HG03159 (cell line): ENCODE data around the gene FAF1.
A peak's percentile ranks its signal among the peaks of the same experiment; 100 is the strongest.

Experiments
- ATAC-seq: cut with Tn5 transposase; IDR thresholded peaks from one replicate; pipeline ENCODE4 v1.9.1; 2021; ENCODE audit warnings: mild to moderate bottlenecking, moderate library complexity; ENCODE audit not compliant: unreplicated experiment

FAF1 gene

DNA sequence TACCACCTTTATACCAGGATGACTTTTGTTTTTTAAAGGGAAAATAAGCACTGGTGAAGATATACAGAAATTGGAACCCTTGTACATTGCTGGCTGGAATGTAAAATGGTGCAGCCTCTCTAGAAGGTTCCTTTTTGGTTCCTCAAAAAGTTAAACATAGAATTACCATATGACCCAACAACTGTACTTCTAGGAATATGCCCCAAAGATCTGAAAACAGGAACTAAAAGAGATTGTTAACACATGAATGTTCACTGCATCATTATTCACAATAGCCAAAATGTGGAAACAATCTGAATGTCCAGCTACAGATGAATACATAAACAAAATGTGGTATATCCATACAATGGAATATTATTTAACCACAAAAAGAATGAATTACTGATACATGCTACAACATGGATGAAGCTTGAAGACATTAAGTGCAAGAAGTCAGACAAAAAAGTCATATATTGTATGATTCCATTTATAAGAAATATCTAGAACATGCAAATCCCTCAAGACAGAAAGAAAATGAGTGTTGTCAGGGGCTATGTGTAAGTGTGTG, 452.0 kb downstream of the FAF1 start:
- no peak for ATAC-seq

DNA sequence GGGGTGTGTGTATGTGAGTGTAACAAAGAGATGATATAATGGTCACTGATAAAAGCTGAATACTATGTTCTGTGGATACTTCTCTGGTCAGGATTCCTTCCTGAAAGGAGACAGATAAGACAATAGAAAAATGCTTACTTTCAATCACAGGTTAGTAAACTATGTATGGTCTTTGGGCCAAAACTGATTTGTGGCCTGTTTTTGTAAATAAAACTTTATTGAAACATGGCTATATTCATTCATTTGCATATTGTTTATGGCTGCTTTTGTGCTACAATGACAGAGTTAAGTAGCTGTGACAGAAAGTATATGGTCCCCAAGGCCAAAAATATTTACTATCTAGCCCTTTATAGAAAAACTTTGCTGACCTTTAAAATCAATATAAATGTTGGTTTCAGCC, 454.6 kb downstream of the FAF1 start:
- ATAC-seq = no peak

DNA sequence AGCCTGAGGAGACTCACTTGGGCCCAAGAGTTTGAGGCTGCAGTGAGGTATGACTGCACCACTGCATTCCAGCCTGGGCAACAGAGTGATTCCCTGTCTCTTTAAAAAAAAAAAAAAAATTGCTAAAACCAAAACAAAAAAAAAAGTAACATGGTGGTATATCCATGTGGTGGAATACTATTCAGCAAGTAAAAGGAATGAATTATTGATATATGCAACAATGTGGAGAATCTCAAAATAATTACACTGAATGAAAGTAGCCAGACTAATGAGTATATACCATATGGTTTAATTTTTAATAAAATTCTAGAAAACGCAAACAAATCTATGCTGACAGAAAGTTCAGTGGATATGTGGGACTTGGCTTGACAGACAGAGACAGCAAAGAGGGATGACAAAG, 456.6 kb downstream of the FAF1 start:
- no peak for ATAC-seq

DNA sequence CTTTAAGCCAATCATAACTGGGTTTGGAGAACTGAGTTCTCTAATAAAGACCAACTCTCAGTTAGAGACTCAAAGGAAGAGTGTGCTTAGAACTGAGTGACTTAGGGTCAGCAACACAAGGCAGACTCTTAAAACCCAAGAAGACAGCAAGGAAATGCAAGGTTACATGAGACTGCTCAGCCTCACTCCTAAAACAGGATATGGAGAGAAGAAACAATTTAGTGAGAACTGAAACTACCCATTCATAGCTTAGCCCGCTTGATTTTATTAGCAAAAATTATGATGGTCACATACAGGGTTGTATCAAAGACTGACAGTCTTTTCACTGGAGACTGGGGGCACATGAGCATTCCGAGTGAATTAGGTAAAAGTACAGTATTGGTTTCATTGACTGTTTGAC, 457.9 kb downstream of the FAF1 start:
- no peak for ATAC-seq

DNA sequence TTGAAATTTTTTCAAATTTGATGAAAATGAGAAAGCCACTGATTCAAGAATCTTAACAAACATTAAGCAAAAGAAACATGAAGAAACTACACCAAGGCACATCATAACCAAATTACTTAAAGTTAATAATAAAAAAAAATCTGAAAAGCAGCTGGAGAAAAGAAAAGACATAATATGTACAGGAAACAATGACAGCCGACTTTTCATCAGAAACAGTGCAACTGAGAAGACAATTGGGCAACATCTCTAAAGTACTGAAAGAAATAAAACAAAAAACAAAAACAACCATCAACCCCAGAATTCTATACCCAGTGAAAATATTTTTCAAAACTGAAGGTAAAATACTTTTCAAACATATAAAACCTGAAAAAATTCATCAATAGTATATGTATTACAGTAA, 463.1 kb downstream of the FAF1 start:
- no peak for ATAC-seq

DNA sequence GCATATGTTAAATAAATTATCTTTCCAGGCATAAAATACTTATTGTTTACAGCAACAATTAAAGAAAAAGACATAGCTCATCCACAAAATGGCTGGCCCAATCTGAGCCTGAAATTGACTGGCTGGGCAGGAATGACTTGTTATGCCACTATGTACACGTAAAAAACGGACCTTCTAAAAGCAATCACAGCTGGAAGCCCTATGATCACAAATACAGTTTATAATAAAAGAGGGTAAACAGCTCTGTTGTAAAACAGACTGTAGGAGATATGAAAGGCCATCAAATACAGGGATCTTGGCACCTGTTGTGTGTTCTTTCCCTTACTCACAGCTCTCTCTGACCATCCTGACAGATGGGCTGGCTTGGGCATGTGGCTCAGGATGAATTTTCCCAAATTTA, 466.4 kb downstream of the FAF1 start:
- ATAC-seq = no peak

DNA sequence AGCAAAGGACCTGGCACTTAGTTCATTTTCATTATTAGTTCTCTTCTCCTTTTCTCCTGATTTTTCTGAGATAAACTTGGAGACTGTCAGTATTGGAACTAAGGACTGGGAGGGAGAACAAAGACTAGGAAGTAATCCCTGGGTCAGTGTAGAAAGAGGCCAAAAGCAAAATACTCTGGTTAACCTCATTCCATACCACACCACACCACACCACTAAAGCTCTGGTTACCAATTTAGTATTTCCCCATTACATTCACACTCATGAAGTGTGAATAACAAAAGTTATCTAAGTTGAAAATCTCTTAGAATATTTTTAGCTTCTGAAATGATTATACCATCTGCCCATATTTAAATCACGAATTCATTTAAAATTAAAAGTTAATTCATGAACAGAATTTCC, 467.9 kb downstream of the FAF1 start:
- ATAC-seq = no peak

DNA sequence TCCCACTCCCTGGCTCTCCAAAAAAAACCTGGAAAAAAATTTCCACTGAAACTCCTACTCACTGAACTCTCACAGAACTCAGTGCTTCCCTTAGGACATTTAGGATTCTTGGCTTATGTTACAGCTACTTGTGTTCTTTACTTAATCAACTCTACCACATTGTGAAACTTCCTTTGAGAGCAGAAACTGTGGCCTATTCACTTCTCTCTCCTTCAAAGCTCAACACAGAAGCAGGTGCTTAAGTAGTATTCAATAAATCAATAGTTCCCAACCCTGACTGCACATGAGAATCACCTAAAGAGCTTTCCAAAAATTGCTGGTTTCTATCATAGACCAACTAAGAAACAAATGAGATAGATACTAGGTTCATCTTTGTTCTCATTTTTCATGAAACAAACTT, 468.9 kb downstream of the FAF1 start:
- no peak for ATAC-seq

DNA sequence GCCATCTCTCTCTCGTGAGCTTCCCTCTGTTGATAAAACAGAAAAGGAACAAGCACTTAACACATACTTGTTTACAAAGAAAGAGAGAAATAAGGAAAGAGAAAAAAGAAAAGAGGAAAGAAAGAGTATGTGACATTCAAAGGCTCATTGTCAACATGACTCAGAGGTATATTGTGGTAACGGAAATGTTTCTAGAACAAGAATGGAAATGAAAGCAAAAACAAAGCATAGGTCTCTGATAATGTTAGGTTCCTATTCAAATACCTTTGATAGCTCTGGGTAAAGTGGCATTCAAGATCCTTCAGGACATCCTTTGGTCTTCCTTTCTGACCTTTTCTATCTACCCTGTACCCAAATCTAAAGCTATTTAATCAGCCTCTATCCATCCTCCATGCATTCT, 469.4 kb downstream of the FAF1 start:
- peak; percentile 48 for ATAC-seq

DNA sequence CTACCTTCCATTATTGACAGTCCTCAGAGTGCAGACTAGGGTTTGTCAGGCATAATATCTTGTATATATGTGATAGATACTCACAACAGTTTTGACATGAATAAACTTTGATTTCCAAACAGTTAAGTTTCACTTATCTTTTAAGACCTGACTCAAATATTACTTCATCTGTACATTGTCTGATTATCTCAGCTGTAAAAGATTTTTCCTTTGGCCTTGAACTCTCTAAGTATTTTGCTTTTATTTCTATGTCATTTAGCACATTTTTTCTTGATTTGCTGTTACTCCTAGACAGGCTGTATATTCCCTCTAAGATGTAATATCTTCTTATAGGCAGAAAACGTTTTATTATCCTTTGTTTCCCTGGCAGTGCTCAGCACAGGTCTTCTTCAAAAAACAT, 471.2 kb downstream of the FAF1 start:
- ATAC-seq = no peak

DNA sequence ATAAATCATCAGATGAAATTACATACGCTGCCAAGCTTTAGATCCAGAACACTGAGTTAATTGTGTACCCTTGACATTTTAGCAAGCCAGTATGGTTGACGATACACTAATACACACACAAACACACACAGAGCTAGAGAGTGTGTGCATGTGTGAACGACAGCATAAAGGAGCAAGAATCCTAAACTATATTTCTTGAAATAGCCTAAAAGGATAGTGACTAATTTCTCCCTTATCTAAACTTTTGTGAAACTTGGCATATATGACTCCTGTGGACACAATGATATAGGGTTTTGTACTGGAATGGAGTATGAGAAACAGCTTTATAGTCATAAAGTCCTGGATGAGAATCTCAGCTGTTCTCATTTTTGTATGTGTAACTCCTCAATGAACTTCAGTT, 471.7 kb downstream of the FAF1 start:
- no peak for ATAC-seq

DNA sequence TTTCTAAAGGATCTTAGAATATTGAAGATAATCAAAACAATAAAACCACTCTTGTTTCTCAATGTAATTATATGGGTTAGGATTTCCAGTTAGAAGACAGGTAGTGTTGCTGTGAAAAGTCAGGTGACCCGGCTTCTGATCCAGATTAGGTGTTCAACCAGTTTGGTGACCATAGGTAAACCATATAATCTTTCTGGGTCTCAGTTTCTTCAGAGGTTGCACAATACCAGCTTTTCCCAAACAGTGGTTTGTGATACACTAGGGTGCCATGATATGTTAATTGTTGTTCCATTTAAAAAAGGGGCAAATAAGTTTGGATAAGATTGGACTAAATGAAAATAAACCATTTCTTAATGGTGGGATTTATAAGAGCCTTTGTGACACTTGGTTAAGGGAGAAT, 472.3 kb downstream of the FAF1 start:
- ATAC-seq = no peak

DNA sequence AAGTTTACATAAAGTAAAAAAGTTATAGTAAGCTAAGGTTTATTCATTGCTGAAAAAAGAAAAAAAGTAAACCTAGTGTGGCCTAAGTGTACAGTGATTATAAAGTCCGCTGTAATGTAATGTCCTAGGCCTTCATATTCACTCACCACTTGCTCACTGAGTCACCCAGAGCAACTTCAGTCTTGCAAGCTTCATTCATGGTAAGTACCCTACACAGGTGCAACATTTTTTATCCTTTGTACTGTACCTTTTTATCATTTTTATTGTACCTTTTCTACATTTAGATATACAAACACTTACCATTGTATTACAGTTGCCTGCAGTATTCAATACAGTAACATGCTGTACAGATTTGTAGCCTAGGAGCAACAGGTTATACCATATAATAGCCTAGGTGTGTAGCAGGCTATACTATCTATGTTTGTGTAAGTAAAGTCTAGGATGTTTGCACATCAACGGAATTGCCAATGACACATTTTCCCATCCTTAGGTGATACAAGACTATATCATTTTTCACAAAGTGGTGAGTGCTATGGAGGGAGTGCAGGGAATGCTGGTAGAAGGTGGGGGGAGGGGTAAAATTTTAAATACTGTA, 478.8 kb downstream of the FAF1 start:
- ATAC-seq = no peak

DNA sequence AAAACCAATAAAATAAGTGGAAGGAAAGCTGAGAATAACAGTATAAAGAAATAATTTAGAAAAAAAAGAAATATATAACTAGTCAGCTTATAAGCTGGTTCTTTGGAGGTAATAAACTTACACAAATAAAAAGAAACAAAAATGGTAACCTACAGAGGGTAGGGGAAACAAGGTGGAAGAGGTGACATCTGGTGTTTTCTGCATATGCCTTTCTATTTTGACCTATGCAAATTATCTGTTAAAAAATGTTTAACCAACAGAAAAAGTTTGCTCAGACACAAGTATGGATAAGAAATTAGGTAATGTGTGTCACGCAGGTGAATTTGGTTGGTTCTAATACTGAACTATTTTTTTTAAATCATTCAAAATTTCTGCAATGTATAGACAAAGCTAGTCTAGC, 483.3 kb downstream of the FAF1 start:
- no peak for ATAC-seq

DNA sequence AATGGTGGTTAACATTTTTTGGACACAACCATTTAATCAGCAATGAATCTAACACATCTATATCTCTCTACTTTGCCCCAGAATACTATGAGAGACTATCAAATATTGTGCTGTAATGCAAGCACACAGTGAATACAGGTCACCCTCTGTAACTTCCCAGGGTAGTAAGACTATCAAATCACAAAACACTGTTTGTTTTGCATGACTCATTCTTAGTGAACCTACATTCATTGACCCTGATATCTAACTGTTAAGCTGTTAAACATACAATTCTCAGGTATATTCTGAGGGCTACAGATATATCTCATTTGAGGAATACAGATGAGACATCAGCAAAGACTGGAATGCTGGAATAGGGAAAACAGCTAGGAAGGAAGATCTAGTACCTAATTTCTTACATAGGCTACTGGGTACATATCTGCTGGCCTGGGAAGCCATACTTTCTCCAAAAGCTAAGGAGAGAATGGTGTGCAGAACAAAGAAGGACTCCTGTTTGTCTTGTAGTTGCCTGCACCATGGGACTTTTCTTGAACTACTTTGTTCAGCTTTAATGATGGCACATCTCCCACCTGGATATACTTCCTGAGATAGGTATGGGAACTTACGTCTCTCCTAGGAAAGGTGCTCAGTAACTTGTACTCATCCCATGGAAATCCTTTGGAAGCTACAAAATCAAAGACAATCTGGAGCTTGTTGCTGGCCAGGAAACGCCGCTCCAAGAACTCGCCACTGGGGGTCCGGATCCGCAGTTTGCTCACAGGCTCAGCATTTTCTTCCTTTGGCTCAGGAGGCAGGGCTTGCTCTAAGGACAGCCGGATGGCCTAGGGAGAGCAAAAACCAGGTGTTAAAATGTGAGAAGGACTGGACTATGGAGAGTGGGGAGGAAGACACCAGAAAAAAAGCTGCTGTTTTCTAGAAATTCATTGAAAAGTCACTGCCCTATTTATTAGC, 484.9 kb downstream of the FAF1 start:
- no peak for ATAC-seq

DNA sequence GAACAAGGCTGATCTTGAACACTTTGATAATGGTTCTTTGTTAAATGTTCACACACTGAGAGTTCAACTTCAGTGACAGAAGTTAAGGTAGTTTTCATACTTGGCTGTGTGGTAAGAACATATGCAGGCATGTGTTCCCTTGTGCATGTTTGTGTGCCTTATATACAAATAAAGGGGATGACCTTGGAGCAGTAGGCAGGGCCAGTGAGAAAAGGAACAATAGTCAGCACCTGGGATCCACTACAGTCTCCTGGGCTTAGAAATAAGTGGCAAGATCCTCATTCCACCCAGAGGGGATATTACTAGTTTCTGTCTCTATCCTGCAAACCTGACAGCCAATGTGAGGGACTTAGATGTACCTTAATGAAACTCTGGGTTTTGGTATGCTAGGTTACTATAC, 486.6 kb downstream of the FAF1 start:
- ATAC-seq = no peak

DNA sequence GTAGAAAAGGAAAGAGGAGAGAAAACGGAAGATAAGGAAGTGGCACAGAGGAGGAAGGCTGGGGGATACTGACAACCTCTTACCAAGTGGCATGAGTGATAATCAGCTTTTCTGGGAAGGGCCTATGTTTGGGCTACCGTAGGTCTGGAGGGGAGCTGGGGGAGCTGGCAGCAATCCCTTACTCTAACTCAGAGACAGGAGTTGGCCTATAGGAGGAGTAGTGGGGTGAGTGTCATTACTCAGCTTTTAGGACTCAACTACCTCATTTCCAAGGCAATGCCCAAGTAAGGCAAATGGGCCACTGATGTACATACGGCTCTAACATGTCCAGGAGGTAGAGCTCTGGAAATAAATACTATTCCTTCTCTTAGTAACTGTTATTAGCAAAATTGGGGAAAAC, 488.1 kb downstream of the FAF1 start:
- ATAC-seq = no peak

DNA sequence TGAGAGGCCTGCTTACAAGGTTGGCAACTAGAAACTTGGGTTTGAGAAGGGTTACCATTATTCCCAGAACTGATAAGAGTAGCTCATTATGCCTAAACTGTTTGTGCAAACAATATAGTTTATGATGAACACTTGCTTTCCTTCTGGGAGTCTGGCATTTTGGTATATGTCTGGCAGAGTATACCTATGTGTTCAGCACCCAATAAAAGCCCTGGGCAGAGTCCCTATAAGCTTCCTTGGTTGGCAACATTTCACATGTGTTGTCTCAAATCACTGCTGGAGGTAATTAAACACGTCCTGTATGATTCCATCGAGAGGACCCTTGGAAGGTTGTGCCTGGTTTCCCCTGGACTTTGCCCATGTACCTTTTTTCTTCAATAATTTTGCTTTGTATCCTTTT, 497.1 kb downstream of the FAF1 start:
- no peak for ATAC-seq

DNA sequence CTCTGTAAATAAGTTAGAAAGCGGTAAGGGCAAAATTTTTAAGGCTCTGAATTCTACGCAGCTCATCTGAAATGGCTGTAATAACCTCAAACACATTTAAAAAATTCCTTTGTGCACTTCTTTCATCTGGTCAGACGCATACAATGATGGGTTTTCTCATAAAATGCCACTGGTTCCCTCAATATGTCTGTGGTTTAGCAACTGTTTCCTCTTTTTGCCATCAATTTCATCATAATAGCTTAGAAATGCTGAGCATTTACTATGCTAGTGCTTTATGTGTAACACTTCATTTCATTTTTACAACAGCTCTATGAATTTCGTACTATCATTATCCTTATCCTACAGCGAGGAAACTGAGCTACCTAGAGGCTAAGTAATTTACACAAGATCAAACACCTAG, 501.6 kb downstream of the FAF1 start:
- ATAC-seq = no peak

DNA sequence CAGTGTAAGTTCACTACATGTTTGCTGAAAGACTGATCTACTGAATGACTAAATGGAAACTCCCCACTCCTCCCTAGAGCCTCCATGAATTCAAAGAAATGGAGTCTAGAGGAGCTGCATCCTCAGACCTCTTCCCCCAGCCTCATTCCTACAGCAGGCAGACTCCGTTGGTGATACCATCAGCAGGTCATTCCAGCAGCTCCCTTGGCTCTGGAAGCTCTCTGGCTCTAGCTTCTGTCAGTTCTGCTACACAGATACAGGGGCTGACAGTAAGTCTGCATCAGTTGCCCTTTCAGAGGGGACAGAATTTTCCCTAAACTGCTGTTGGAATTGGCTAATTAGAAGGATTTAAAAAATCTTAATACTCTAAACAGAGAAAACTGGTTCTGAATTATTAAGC, 505.2 kb downstream of the FAF1 start:
- ATAC-seq = no peak

DNA sequence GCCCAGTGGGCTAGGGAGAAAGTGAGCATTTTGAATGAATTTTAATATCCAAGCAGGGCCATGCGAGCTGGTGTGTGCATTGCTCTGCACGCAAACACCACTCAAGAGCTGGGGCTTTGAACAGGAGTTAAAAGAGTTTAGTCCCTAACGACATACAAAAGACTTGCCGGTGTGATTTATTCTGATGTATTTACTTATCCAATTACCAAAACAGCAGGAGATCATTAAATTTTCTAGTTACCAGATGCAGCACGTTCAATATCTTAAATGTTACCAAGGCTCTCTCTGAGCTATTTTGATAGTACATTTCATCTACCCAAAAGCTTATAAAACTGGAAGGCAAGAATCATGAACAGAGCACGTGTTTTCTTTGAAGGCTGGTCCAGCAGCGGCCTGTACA, 506.8 kb downstream of the FAF1 start:
- no peak for ATAC-seq

DNA sequence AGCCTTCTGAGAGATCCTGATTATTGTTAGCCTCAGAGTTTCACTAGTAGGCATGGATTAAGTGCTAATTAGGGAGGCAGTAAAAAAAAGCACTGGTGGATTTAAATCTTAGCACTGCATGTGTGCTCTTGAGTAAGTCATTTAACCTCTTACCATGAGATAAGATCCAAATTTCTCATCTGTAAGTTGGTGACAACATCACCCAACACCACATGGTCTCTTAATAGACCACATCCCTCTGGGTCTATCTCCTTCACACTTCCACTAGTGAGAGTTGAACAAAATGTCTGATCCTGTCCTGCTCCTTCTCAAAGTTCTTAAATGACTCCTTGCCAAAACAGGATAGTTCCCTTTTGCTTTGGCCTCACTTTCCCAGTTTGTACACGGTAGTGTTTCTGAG, 507.4 kb downstream of the FAF1 start:
- no peak for ATAC-seq
